ENCODE results near the gene RNF141.

The RNF141 gene

GRCh38 chr11:10526974-10527918 is 13.7 kb downstream of the RNF141 start:
- DNase-seq (ENCODE audit: low read depth in 2 of 2, low spot score in 1 of 2), result no peak

DNA sequence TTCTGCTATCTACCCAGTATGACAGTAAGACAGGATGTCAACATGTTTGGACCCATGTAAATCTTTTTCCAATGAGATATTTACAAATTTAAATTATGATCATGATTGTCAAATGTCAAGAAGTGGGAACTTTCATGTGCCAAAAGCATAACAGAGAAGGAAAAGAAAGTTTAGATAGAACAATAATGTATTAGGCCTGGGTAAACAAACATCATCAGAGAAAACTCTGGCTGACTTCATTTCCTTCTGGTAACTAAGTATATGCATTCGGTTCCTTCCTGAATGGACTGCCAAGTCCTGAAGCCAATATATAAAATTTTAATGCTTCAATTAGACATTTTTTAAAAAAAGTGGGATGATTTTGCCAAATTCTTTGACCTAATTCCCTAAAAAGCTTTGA is 16.5 kb downstream of the RNF141 start:
- no peak for DNase-seq (ENCODE audit: low read depth in 2 of 2, low spot score in 1 of 2)

- no peak for DNase-seq (ENCODE audit: low read depth in 2 of 2, low spot score in 1 of 2)
Measured at GRCh38 chr11:10522921-10523320, 18.1 kb downstream of the RNF141 start.

GRCh38 chr11:10522276-10522675 is 18.7 kb downstream of the RNF141 start:
- DNase-seq (ENCODE audit: low read depth in 2 of 2, low spot score in 1 of 2), result no peak

DNA sequence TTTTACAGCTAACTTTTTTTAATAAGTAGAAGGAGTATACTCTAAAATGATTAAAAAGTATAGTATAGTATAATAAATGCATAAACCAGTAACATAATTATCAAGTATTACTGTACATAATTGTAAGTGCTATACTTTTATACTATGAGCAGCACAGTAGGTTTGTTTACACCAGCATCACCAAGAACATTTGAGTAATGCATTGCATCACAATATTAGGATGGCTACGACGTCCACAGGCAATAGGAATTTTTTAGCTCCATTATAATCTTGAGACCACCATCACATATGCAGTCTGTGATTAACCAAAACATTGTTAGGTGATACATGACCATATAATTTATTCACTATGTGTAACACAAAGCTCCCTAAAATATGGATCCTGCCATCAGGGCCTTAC is 20.4 kb downstream of the RNF141 start:
- DNase-seq (ENCODE audit: low read depth in 2 of 2, low spot score in 1 of 2), result no peak

- DNase-seq (ENCODE audit: low read depth in 2 of 2, low spot score in 1 of 2), result no peak
Measured at GRCh38 chr11:10519630-10520029, 21.4 kb downstream of the RNF141 start.

GRCh38 chr11:10518891-10519290 is 22.1 kb downstream of the RNF141 start:
- no peak for DNase-seq (ENCODE audit: low read depth in 2 of 2, low spot score in 1 of 2)

- no peak for DNase-seq (ENCODE audit: low read depth in 2 of 2, low spot score in 1 of 2)
Measured at GRCh38 chr11:10518123-10518522, 22.9 kb downstream of the RNF141 start.

- no peak for DNase-seq (ENCODE audit: low read depth in 2 of 2, low spot score in 1 of 2)
Measured at GRCh38 chr11:10515418-10515817, 25.6 kb downstream of the RNF141 start.

GRCh38 chr11:10514709-10515108 is 26.3 kb downstream of the RNF141 start:
- no peak for DNase-seq (ENCODE audit: low read depth in 2 of 2, low spot score in 1 of 2)

GRCh38 chr11:10514202-10514601 is 26.8 kb downstream of the RNF141 start:
- no peak for DNase-seq (ENCODE audit: low read depth in 2 of 2, low spot score in 1 of 2)

- no peak for DNase-seq (ENCODE audit: low read depth in 2 of 2, low spot score in 1 of 2)
Measured at GRCh38 chr11:10511181-10511621, 29.8 kb downstream of the RNF141 start.

DNA sequence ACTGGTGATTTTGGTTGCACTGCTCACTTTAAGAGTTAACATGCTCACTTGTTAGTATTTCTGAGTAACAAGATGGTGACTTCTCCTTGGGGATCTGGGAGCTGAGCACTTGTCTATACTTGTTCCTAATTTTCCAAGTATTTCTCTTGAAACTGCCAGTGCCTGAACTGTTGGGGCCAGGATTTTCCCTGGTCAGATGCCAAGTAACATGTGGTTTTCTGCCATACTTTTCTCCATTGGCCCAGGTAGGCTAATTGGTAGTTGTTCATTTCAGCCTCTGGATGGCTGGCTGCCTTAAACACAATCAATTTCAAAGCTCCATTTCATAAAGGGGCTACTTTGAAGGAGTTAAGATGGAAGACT is 35.0 kb downstream of the RNF141 start:
- DNase-seq (ENCODE audit: low read depth in 2 of 2, low spot score in 1 of 2), result no peak

DNA sequence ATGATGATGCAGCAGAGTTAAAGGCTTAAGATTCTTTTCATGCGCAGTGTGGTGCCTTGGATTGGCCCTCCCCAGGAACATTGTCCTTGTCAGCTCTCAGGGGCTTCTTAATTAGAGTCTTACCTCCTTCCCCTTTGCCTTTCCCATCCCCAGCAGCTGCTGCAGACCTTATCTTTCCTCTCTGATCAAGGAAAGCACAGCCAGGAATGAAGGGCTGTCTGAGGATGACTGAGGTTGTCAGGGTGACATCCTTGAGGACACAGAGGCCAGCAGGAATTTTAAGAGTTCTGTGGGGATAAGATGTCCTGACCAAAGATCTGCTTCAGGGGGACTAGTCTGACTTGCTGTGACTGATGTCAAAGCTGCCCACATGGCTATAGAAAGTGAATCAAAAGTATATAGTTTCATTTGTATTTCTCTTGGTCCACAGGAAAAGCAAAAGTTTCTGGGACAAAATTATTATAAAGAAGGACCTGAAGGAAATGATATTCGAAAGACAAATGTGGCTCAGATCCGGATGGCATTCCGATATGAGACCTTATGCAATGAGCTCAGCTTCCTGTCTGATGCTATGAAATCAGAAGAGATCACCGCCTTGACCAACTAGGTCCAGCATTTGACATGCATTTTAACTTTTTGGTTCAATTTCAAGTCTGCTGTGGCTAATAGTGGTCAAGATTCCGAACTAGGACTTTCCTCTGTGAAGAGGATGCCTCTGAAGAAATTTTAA is 35.5 kb downstream of the RNF141 start:
- DNase-seq (ENCODE audit: low read depth in 2 of 2, low spot score in 1 of 2), result no peak

- no peak for DNase-seq (ENCODE audit: low read depth in 2 of 2, low spot score in 1 of 2)
Measured at GRCh38 chr11:10504490-10504889, 36.5 kb downstream of the RNF141 start.

- no peak for DNase-seq (ENCODE audit: low read depth in 2 of 2, low spot score in 1 of 2)
Measured at GRCh38 chr11:10503777-10504480, 37.1 kb downstream of the RNF141 start.

DNA sequence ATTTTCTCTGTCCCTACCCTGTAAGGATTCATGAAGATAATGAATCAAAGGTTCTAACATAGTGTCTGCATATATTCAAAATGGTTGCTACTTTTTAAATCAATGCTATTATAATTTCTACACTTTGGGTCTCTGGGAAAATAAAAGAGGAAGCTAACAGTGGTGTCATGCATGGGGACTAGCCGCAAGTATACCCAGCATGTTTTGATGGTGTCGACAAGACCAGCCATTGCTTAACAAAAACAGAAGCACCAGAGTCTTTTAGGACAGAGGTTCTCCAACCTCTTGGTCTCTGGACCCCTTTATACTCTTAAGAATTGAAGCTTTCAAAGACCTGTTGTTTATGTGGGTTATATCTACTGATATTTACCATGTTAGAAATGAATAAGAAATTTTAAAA is 37.8 kb downstream of the RNF141 start:
- DNase-seq (ENCODE audit: low read depth in 2 of 2, low spot score in 1 of 2), result no peak

- no peak for DNase-seq (ENCODE audit: low read depth in 2 of 2, low spot score in 1 of 2)
Measured at GRCh38 chr11:10502770-10503169, 38.2 kb downstream of the RNF141 start.

GRCh38 chr11:10502065-10502680 is 38.8 kb downstream of the RNF141 start:
- DNase-seq (ENCODE audit: low read depth in 2 of 2, low spot score in 1 of 2), result no peak

DNA sequence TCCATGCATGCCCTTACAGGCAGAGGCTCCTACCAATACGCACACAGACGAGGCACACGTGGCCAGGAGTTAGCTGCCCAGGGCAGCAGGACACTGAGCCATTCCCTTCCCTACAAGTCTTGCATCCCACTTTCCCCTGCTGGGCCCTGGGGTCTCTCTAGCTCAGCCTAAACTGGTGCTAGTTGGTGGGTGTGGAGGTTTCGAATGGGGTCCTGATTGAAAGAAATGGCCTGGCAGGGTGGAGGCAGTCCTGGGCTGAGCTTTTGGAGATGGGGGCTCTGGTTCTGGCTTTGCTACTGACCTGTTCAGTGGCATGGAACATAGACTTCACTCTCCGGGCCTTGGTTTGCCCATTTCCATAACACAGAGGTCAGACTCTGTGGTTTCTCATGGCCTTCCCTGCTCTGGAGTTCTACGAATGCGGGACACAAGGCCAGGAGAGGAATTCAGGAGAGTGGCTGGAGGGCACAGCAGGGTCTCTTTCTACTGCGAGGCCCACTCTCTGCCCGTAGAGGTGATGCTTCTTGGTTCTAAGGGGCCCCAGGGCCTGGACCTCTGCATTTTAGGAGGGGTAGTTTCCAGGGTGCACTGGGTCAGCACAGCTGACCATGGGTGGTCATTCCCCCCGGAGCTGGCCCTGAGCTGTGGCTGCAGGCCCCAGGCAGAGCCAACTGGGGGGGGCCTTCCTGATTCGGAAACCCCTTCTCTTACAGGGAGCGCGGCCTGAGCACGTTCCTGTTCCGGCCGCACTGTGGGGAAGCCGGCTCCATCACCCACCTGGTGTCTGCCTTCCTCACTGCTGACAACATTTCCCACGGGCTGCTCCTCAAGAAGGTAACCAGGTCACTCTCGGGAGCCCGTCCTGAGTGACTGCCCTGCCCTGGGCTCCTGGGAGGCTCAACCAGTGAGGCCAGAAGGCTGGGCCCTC is 40.0 kb downstream of the RNF141 start:
- no peak for DNase-seq (ENCODE audit: low read depth in 2 of 2, low spot score in 1 of 2)

All from stimulated activated CD8-positive, alpha-beta memory T cell treated with anti-CD3 and anti-CD28 coated beads, Interleukin-4, amount 100 ng/mL, for 1 hour (primary cell).